HG03108 (cell line): ENCODE data around the gene DCTN5.
"Not testable (repeated sequence)": the region's sequence is repeated elsewhere in the genome, so short reads cannot be mapped to it uniquely, and the experiment has no call there.

ENCODE experiments used
- ATAC-seq: cut with Tn5 transposase; IDR thresholded peaks from one replicate; pipeline ENCODE4 v1.9.1; 2021; ENCODE audit warnings: moderate library complexity; ENCODE audit not compliant: unreplicated experiment

The DCTN5 gene

DNA sequence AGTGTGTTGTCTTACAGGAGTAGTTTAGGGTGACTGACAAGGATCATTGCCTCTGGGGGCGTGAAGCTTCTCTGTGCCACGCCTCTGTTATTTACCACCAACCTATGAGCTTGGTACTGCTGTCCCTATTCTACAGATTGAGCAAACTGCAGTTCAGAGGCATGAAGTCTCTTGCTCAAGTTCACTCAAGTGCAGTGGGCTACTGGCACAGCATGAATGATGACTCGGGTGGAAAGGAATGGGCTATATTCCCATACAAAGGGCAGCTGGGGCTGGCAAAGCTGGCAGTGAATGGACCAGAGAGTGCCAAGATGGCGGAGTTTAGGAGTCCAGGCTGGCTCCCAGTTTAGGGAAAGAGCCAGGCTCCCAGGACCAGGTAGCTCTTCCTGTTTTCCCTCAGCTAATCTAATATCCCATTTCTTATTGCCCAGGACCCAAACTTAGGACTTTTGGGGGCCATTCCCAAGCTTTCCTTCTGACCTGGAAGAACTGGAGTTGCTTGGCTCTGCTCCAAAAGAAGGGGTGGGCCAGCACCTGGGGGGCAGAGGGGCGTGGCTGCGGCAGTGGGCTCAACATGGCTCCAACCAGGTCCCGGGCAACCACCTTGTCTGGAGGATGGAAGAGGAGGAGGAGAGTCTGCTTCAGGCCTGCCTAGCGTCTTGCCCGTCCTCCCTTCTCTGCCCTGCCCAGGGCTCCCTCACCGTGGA lies 50.4 kb downstream of the DCTN5 start:
- no peak for ATAC-seq

DNA sequence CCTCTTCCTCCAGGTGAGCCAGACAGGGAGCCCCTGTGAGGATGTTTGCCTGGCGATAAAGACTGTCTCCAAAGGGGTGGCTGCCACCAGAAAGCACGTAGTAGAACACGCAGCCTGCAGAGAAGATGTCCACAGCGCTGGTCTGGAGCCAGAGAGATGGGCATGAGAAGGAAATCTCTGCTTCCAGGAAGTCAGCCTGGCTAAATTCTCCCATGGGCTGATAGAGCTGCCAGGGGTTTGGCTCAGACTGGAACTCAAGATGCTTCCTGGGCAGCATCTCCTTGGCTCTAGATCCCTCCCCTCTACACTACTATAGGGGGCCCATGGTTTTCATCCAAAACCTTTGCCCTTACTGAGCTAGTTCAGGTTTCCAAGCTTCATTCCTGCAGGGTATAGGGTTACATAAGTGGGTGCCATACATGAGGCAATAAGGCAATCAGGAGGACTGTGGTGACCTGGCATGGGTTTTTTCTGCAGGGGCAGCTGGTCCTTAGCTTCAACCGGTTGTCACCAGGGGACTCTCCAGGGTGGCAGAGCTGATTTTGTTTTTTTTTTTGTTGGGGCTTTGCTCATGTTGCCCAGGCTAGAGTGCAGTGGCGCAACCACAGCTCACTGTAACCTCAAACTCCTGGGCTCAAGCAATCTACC lies 51.0 kb downstream of the DCTN5 start:
- ATAC-seq, result no peak

DNA sequence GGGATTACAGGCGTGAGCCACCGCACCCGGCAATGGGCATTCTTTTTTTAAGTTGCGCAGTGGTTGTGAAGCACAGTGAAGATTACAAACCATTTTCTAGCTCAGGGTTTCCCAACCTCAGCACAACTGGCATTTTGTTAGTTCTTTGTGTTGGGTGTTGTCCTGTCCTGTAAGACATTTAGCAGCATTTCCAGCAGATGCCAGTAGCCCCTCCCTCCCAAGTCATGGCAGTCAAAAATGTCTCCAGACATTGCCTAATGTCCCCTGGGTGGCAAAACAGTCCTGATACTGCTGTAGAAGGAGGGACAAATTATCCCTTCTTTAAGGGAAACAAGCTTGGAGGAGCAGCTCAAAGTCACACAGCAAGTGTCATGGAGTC lies 53.0 kb downstream of the DCTN5 start:
- ATAC-seq, result no peak

DNA sequence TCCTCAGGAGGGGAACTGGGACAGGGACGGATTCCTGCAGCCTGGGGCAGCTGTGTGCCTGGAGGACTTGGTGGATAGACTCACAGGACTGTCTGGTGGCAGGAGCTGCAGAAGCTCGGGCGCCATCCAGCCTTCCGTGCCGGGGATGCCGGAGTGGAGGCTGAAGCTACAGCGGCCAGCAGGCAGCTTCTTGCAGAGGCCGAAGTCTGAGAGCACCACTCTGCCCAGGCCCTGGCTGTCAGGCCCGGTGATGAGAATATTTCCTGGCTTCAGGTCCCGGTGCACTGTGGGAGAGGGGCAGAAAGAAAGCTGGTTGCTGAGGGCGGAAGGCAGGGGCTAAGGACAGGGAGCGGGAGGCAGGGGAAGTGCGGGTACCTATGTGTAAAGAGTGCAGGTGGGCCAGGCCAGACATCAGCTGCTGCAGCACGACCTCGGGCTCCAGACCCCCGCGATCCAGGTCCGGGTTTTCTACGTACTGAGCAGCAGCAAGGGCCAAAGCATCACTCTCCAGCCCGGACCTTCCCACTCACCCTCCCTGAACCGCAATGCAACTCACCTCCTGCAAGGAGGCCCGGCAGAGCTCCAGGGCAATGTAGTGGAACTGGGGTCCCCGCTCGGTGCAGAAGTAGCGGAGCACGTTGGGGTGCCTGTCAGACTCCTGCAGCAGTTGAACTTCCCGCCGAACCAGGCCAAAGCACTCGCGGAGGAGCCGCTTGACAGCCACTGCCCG lies 53.5 kb downstream of the DCTN5 start:
- no peak for ATAC-seq

DNA sequence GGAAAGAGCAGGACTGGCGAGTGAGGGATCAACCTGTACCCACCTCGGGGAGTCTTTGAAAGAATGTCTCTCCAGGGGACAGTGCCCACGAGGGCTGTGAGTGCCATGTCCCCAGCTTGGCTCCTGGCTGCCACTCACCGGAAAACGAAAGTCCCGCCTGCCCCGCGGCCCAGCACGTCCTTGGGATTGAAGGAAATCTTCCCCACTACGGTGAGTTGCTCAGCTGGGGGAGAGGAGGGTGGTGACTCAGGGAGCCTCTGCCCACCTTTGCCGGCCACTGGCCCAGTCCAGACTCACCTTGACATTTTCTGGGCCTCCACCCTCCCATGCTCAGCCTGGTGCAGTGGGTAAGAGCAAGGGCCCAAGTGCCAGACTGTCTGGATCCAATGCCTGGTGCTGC lies 54.5 kb downstream of the DCTN5 start:
- no peak for ATAC-seq

DNA sequence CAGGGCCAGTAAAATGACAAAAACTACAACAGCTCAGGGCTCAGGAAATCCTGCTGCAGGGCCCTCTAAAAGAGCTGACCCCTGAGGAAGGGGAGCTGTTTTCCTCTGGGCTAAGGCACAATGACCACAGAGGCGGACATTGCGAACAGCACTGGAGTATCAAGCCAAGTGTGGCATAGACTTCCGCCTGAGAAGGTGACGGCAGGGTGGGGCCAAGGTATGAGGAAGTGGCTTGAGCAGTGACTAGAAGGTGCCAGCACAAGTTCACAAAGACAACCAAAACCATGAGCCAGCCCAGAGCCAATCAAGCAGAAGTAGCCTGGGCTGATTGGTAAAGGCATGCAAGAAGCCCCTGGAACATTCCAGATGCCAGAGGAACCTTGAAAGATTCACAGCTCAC lies 57.8 kb downstream of the DCTN5 start:
- ATAC-seq, result no peak

DNA sequence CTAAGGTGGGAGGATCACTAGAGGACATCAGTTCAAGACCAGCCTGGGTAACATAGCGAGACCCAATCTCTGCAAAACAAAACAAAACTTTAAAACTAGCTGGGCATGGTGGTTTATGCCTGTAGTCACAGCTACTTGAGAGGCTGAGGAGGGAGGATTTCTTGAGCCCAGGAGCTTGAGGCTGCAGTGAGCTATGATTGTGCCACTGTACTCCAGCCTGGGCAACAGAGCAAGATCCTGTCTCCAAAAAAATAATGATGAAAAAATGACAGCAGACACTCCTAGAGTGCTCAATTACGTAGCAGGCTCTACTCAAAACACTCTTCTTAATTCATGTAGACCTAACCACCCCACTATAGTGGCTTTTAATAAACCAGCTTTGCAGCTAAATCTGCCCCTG lies 58.8 kb downstream of the DCTN5 start:
- no peak for ATAC-seq

DNA sequence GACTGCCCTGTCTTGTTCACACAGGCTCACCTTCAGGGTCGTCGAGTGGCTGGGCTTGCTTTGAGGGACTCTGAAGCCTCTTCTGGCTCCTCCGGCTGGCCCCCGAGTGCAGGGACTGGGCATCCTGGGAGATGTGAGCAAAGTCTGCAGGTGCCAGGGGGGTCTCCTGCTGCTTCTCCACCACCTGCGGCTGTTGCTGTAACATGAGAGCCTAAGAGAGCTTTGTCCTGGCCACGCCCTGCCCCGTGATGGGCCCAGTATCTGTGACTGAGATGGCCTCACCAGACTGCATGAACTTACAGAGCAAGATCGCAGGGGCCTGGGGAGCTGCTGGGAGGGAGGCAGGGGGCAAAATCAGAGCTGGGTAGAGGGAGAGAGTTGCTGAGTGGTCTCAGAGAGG lies 59.2 kb downstream of the DCTN5 start:
- ATAC-seq, result no peak

DNA sequence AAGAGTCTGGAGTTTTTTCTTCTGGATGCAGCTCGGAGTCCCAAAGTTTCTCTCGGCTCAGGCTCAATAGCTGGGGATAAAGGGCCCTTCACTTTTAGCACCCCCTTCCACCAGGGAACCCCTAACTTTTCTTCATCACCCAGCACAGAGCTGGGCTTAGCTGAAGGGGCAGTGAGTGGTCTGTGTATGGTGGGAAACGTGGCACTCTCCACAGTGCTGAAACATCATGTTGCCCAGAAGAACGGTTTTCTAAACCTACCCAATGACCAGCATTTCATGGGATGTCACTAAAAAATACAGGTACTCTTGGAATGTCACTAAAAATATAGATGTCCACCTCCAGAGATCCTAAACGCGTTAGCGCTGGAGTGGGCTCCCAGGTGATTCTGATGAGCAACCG lies 59.8 kb downstream of the DCTN5 start:
- no peak for ATAC-seq

DNA sequence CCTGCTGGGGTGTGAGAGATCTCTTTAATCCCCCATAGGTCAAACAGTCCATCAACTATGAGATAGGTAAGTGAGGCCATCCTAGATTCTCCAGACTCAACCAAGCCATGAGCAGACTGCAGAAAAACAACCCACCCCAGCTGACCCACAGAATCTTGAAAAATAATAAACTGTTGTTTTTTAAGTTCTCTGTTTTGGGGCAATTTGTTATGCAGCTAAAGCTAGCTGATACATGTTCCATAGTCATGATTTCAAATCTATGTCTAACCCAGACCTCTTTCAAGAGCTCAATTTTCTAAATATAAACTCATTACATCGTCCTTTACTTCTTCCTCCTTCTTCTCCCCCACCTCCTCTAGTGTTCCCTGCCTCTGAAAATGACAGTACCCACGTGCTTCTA lies 61.7 kb downstream of the DCTN5 start:
- no peak for ATAC-seq

DNA sequence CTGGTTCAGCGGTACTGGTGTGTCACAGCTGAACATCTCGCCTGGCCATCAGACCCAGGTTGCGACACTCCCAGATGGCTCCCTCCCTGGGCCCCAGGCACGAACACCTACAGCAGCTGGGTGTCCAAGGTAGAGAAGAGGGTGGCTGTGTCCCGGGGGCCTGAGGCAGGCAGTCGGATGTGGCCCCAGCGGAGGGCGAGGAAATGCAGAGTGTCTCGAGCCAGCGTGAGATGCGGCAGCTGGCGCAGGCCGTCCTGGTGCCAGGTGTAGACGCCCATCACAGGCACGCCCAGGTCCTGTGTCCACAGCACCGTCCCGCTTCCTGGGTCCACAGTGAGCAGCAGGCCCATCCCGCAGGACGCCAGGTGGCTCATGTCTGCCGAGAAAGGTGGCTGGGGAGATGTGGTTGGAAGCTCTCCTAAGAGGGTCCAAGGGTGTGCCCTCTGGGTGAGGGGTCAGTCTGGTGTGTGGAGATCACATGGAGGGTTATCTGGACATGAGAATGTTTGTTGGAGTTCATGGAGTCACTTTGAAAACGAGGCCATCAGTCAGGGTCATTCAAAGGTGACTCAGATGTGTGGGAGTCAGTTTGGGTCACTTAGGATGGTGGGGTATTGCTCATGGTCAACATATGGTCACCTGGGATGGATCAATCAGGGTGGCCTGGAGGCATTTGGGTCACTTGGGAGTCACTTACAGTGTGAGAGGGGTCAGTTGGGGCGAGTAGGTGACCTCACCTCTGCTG lies 63.7 kb downstream of the DCTN5 start:
- ATAC-seq, result no peak

DNA sequence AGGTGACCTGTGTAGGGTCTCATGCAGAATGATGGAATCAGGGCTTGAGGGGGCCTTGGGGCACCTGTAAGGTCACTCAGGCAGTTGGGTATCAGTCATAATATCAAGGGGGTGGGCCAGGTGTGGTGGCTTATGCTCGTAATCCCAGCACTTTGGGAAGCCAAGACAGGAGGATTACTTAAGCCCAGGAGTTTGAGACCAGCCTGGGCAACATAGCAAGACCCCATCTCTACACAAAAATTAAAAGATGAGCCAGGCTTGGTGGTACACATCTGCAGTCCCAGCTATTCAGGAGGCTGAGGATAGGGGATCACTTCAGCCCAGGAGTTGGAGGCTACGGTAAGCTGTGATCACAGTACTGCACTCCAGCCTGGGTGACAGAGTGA lies 64.2 kb downstream of the DCTN5 start:
- no peak for ATAC-seq

DNA sequence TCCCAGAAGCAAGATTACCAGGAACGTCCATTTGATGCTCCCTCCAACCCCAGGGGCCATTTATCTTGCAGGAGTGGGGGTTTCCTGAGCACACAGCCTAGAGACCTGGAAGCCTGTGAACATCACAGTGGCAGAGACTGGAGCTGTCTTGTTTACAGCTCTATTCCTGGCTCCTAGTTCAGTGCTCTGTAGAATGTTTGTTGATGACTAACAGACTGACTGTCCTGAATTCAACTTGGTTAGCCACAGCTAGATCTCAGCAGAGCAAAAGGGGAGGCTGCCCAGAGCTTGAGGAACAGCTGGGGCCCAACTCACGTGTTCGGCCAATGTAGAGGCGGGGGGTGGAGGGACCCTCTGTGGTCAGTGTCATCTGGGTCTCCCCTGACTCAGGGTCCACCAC lies 65.2 kb downstream of the DCTN5 start:
- ATAC-seq, result no peak

DNA sequence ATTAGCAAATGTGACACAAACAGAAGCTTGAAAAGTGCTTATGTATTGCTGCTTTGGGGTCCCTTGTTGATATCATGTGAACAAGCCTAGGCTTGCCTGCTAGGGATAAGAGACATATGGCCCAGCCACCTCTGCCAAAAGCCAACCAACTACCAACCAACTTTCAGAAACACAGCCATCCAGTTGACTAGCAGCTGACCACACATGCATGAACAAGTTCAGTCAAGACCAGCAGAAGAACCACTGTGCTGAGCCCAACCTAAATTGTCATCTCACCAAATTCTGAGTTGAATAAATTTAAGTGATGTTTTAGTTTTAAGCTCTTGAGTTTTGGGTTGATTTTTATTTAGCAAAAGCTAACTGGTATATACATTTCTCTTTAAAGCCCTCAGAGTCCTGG lies 68.3 kb downstream of the DCTN5 start:
- ATAC-seq, result no peak

DNA sequence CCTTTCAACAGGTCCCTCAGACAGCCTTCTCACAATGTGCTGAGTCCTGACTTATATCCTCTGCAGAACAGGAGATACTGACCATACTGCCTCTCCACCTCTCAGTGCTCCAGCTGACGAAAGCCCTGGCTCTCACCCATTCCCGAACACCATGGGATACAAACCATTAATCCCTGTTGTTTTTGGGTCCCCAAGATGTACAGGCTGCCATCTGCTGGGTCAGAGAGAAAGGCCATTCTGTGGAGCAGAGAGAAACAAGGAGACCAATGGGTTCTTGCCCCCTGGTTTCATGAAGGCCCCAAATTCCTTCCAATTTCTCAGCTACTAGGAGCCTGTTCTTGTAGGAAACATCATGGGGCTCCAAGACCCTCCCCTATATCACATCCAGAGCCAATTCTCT lies 68.7 kb downstream of the DCTN5 start:
- ATAC-seq, result no peak

DNA sequence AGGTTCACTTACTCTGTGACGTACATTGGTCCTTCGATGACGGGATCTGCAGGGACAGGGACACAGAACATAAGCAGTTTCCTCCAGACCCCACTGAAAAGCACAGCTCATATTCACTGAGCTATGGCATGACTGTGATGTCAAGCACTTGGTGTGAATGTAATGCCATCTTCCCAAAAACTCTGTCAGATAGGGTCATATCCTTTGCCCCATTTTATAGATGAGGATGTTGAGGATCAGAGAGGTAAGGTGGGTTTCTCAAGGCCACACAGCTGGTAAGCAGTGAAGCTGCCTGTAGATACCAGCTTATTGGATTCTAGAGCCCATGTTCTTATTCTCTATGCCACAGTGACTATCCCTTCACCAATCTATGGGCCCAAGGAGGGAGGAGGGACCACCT lies 69.2 kb downstream of the DCTN5 start:
- ATAC-seq, result no peak

DNA sequence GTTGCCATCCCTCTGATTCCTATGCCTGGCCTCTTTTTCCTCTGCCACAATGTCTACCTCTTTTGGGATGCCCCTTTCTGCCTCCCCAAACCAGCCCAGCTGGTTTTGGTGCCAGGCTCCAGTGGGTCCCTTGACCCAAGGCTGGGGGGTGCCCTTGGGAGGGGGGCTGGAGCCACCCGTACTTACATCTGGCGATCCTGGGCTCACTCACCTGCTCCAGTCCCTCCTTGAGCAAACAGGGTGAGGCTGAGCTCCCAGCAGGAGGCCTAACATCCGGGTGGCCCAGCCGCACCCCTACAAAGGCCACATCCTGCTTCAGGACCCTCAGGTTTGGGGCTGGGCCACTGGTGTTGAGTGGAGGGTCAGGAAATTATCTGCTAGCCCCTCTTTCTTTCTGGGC lies 70.5 kb downstream of the DCTN5 start:
- ATAC-seq, result no peak

DNA sequence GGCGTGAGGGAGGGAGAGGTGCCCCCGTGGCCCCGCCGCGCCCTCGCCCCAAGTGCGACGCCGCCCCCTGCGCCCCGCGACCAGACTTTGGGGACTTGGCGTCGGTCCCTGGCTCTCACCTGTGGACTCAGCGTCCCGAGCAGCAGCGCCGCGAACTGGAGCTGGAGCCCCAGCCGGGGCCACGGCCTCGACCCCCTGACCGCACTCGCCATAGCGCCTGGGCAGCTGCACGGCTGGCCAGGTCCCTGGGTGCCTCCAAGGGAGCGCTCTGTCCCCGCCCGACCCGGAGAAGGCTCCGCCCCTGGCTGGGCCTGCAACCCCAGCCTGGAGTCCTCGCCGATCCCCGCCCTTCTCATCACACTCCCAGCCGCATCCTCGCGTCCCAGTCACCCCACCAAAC lies 71.7 kb downstream of the DCTN5 start, which contains the start of gene ERN2:
Gene ERN2 (minus strand): TSS at position 247 of the 400 bp plus-strand sequence. CDS start 35 bp downstream, at position 212.
- no peak for ATAC-seq

DNA sequence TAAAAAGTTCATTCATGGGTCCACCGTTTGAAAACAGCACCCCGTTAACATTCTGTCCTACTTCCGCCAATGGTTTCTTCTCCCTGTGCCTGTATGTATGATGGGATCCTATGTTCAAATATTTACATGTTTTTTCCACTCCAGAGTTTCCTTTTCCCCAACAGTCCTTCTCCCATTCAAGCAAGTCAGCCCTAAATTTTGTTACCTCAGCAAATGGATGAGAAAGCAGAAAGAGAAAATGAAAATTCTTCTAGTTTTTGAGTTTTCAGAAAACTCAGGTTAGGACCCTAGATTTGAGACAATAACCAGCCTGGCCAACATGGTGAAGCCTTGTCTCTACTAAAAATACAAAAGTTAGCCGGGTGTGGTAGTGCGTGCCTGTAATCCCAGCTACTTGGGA lies 75.2 kb downstream of the DCTN5 start:
- no peak for ATAC-seq

DNA sequence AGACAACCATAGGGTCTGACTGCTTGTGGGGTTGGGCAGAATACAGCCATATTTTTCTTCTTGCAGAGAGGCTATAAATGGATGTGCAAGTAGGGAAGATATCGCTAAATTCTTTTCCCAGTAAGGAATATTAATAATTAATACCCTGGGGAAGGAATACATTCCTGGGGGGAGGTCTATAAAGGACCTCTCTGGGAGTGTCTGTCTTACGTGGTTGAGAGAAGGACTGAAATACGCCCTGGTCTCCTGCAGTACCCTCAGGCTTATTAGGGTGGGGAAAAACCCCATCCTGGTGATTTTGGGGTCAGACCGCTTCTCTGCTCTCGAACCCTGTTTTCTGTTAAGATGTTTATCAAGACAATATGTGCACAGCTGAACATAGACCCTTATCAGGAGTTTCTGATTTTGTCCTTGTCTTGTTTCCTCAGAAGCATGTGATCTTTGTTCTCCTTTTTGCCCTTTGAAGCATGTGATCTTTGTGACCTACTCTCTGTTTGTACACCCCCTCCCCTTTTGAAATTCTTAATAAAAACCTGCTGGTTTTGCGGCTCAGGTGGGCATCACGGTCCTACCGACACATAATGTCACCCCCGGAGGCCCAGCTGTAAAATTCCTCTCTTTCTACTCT lies 81.5 kb downstream of the DCTN5 start:
- not testable (repeated sequence) for ATAC-seq
